ENCODE data around the gene TGFB1I1. TPM values are rescaled to one million over a fixed set of nuclear protein-coding genes. Genes with fewer than 3 reads are reported as not detected.

Gene TGFB1I1
- total RNA-seq, 2 donors from 2014 or later: 7.5 to 10.0 TPM

DNA sequence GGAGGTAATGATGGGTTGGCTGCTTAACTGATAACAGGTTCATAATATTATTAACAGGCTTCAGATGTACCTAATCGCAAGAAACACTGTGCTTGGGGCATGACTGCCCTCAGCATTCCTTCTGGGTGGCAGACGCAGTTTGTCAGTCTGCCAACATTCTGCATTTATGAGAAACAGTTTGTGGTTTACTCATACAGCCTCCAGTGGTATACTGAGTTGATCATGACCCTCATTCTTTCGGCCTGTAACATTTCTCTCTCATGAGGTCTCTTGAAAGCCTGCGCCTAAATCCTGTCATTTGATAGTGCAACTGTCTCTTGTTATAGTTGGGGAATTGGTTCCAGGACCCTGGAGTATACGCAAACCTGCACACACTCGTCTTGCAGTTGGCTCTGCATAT, 41.2 kb downstream of the TGFB1I1 start:
- Histone ChIP-seq H3K9me3 (ENCODE audit: control insufficient read depth, low read length) (no peaks in the 10 kb centered on the region), H3K9ac (ENCODE audit: extremely low read depth, low read length, poor library complexity, severe bottlenecking) (no peak overlapping the region), H3K4me1 (ENCODE audit: control insufficient read depth, insufficient read depth, low read length) (no peaks in the 10 kb centered on the region), H3K4me3 (ENCODE audit: low read length) (no peak overlapping the region), H3K27me3 (ENCODE audit: control insufficient read depth, insufficient read depth, low read length, poor library complexity, severe bottlenecking) (no peaks in the 10 kb centered on the region), H3K36me3 (ENCODE audit: control insufficient read depth, insufficient read depth, low read length) (no peaks in the 10 kb centered on the region), H3K27ac (ENCODE audit: low read depth, low read length) (no peak overlapping the region)
- TF ChIP-seq, protein P1, sequence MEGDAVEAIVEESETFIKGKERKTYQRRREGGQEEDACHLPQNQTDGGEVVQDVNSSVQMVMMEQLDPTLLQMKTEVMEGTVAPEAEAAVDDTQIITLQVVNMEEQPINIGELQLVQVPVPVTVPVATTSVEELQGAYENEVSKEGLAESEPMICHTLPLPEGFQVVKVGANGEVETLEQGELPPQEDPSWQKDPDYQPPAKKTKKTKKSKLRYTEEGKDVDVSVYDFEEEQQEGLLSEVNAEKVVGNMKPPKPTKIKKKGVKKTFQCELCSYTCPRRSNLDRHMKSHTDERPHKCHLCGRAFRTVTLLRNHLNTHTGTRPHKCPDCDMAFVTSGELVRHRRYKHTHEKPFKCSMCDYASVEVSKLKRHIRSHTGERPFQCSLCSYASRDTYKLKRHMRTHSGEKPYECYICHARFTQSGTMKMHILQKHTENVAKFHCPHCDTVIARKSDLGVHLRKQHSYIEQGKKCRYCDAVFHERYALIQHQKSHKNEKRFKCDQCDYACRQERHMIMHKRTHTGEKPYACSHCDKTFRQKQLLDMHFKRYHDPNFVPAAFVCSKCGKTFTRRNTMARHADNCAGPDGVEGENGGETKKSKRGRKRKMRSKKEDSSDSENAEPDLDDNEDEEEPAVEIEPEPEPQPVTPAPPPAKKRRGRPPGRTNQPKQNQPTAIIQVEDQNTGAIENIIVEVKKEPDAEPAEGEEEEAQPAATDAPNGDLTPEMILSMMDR (conservative IDR thresholded peaks at IDR 0.05): no peak
- H3K36me3 Mint-ChIP-seq (ENCODE audit: low read depth): no peaks in the 10 kb centered on the region
- no peak for DNase-seq
- H3K27me3 Mint-ChIP-seq (ENCODE audit: insufficient read depth): peaks cover 21% of the 10 kb centered on the region
- H3K27ac Mint-ChIP-seq: no peak overlapping the region
- peaks cover 20% of the 10 kb centered on the region for H3K9me3 Mint-ChIP-seq
- peaks cover 10% of the 10 kb centered on the region for H3K4me1 Mint-ChIP-seq
- WGBS, 2 experiments (ENCODE audit: insufficient coverage in 1 of 2, insufficient read length in 1 of 2): 47 to 61% methylated on average over 4 to 6 of the region's 6 CpGs
- H3K4me3 Mint-ChIP-seq: no peak overlapping the region

DNA sequence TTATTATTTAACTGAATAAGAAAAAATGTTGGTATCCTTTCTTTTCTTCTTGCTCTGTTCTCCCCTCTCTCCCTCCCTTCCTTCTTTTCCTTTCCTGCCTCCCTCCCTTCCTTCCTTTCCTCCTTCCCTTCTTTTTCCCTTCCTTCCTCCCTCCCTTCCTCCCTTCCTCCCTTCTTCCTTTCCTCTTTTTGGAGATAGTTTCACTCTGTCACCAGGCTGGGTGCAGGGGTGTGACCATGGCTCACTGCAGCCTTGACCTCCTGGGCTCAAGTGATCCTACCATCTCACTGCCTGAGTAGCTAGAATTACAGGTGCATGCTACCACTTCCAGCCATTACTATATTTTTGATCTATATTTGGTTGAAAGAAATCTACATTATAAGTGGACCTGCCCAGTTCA, 41.9 kb downstream of the TGFB1I1 start:
- H3K9me3 Mint-ChIP-seq: peaks cover 20% of the 10 kb centered on the region
- Histone ChIP-seq H3K4me3 (ENCODE audit: low read length) (no peak overlapping the region), H3K9me3 (ENCODE audit: control insufficient read depth, low read length) (no peaks in the 10 kb centered on the region), H3K27me3 (ENCODE audit: control insufficient read depth, insufficient read depth, low read length, poor library complexity, severe bottlenecking) (no peaks in the 10 kb centered on the region), H3K9ac (ENCODE audit: extremely low read depth, low read length, poor library complexity, severe bottlenecking) (no peak overlapping the region), H3K4me1 (ENCODE audit: control insufficient read depth, insufficient read depth, low read length) (no peaks in the 10 kb centered on the region), H3K36me3 (ENCODE audit: control insufficient read depth, insufficient read depth, low read length) (no peaks in the 10 kb centered on the region), H3K27ac (ENCODE audit: low read depth, low read length) (no peak overlapping the region)
- no peak overlapping the region for H3K27ac Mint-ChIP-seq
- no peaks in the 10 kb centered on the region for H3K36me3 Mint-ChIP-seq (ENCODE audit: low read depth)
- H3K27me3 Mint-ChIP-seq (ENCODE audit: insufficient read depth): peaks cover 21% of the 10 kb centered on the region
- peaks cover 5% of the 10 kb centered on the region for H3K4me1 Mint-ChIP-seq
- TF ChIP-seq, protein P1 (conservative IDR thresholded peaks at IDR 0.05): no peak
- H3K4me3 Mint-ChIP-seq: no peak overlapping the region
- no peak for DNase-seq

DNA sequence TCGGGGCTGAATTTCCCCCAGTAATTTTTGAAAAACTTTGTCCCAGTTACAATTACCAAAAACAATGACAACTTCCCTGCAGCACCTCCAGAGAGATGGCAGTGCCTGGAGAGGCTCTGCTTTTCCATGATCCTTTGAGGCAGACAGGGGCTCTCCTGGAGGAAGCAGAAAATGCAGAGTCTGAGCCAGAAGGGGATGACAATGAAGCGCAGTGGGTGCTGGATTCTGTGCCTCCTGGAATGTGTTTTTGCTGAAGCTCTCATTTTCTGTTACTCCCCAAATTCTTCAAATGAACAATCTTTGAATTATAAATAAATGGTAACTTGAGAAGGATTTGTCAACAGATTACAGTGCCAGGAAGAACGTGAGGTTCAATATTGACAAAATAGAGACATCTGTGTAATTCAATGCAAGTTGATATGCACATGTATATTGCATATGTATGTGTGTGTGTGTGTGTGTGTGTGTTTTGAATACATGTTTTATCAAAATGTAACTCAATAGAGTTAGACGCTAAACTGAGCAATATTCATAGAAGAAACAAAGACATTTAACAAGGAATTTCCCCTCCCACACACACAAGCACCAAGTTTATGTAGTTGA, 45.9 kb downstream of the TGFB1I1 start:
- H3K4me3 ChIP-seq (ENCODE audit: low read length): no peak overlapping the region
- no peak overlapping the region for H3K4me3 Mint-ChIP-seq
- H3K9me3 Mint-ChIP-seq: peaks cover 20% of the 10 kb centered on the region
- no peaks in the 10 kb centered on the region for H3K9me3 ChIP-seq (ENCODE audit: control insufficient read depth, low read length)
- no peaks in the 10 kb centered on the region for H3K36me3 Mint-ChIP-seq (ENCODE audit: low read depth)
- H3K27me3 Mint-ChIP-seq (ENCODE audit: insufficient read depth): peaks cover 10% of the 10 kb centered on the region
- no peak overlapping the region for H3K9ac ChIP-seq (ENCODE audit: extremely low read depth, low read length, poor library complexity, severe bottlenecking)
- no peaks in the 10 kb centered on the region for H3K36me3 ChIP-seq (ENCODE audit: control insufficient read depth, insufficient read depth, low read length)
- no peak for DNase-seq
- no peaks in the 10 kb centered on the region for H3K4me1 ChIP-seq (ENCODE audit: control insufficient read depth, insufficient read depth, low read length)
- no peak overlapping the region for H3K27ac Mint-ChIP-seq
- H3K27ac ChIP-seq (ENCODE audit: low read depth, low read length): no peak overlapping the region
- 79 to 86% methylated on average over 2 to 3 of the region's 4 CpGs for WGBS, 2 experiments (ENCODE audit: insufficient coverage in 1 of 2, insufficient read length in 1 of 2)
- no peaks in the 10 kb centered on the region for H3K27me3 ChIP-seq (ENCODE audit: control insufficient read depth, insufficient read depth, low read length, poor library complexity, severe bottlenecking)
- H3K4me1 Mint-ChIP-seq: no peaks in the 10 kb centered on the region
- TF ChIP-seq, protein P1 (conservative IDR thresholded peaks at IDR 0.05): no peak
